GM12891 (cell line): ENCODE data around the gene MYLK.

ENCODE experiments used
- PAX5 ChIP-seq: IDR thresholded peaks from 2 replicates; pipeline ENCODE4 v1.6.1; 2011; ENCODE audit warnings: low read length, moderate library complexity, mild to moderate bottlenecking; ENCODE audit not compliant: insufficient read depth, severe bottlenecking
- POLR2A ChIP-seq: IDR thresholded peaks from 2 replicates; pipeline ENCODE4 v1.6.1; 2011; ENCODE audit warnings: low read depth, low read length, control low read depth
- POLR2AphosphoS5 ChIP-seq: IDR thresholded peaks from 2 replicates; pipeline ENCODE4 v1.6.1; 2011; ENCODE audit warnings: low read depth, low read length, control low read depth

DNA sequence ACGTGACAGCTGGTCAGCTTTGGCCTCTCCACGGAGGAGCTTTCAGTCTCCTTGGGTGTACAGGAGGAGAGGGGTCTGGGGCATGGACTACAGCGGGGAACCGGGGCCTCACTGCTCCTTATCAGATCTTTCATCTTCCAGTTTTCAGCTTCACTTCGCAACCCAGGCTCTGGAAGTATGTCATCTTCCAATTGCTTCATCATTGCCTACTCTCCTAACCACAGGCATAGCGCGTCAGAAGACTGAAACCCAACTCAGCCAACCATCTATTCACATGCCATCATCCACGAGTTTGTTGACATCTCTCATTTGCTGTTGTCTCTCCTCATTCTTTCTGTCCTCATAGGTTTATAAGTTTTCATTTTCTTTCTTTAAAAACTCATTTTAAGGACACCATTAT is 119.5 kb downstream of the MYLK start:
- no peak for TF ChIP-seq POLR2A
- TF ChIP-seq POLR2AphosphoS5, result no peak
- no peak for TF ChIP-seq PAX5
